ENCODE measurements around the gene CIBAR2. TPM values are rescaled to one million over a fixed set of nuclear protein-coding genes. Genes with fewer than 3 reads are reported as not detected.

CIBAR2 gene
- total and polyA plus RNA-seq, 10 of the 15 experiments (the other 5 are each of a cell fraction or from before 2014, with no cell fraction given) = 0.05 to 0.16 (median 0.07) TPM; not detected in 7

GRCh38 chr16:85144026-85144915 lies 32.0 kb upstream of the CIBAR2 start (continued):
- TF ChIP-seq, protein P1, sequence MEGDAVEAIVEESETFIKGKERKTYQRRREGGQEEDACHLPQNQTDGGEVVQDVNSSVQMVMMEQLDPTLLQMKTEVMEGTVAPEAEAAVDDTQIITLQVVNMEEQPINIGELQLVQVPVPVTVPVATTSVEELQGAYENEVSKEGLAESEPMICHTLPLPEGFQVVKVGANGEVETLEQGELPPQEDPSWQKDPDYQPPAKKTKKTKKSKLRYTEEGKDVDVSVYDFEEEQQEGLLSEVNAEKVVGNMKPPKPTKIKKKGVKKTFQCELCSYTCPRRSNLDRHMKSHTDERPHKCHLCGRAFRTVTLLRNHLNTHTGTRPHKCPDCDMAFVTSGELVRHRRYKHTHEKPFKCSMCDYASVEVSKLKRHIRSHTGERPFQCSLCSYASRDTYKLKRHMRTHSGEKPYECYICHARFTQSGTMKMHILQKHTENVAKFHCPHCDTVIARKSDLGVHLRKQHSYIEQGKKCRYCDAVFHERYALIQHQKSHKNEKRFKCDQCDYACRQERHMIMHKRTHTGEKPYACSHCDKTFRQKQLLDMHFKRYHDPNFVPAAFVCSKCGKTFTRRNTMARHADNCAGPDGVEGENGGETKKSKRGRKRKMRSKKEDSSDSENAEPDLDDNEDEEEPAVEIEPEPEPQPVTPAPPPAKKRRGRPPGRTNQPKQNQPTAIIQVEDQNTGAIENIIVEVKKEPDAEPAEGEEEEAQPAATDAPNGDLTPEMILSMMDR (IDR thresholded peaks at IDR 0.05 in 2 of 3, conservative IDR thresholded peaks at IDR 0.05 in 1 of 3; ENCODE audit: control insufficient read depth in 2 of 3, extremely low read depth in 1 of 3, insufficient read depth in 1 of 3, low read depth in 3 of 3, low read length in 3 of 3) = no peak
- TF ChIP-seq BMI1 (IDR thresholded peaks at IDR 0.05; ENCODE audit: borderline replicate concordance) (no peak), NBN (IDR thresholded peaks at IDR 0.05) (no peak), SMC3 (IDR thresholded peaks at IDR 0.05; ENCODE audit: borderline replicate concordance, low read length) (no peak)

DNA sequence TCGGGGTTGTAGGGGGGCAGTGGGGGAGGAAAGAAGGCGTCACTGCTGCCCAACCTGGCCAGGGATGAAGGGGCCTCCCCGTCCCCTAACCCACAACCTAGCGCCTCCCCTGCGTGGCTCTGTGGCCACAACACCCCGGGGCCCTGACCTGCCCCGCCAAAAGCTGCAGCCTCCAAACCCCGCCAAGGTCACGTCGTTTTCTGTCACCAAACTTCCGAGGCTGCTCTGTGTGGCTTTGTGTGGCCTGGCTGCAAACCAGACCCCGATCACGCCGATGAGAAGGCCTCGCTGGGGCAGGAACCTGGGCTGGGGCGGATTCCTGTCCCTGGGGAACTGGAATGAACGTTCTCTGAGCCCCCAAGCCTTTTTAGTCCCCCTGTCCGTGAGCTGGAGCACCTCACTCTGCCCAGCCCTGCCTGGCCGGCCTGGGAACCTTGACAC lies 30.5 kb upstream of the CIBAR2 start:
- no peaks in the 10 kb centered on the region for H4K20me1 ChIP-seq (ENCODE audit: control insufficient read depth, insufficient read depth)
- TF ChIP-seq ESRRA (IDR thresholded peaks at IDR 0.05; ENCODE audit: low read length) = no peak
- TF ChIP-seq NR2F1 (conservative IDR thresholded peaks at IDR 0.05) = 0 out of 2 replicates have a peak, but pooled peaks have one; percentile 15
- no peak for TF ChIP-seq TCF12 (IDR thresholded peaks at IDR 0.05; ENCODE audit: low read depth, low read length)
- WGBS (ENCODE audit: insufficient coverage, insufficient replicate concordance, low lambda C conversion rate, missing lambda C conversion rate) = 18% methylated on average over 18 of the region's 19 CpGs
- H3K9ac ChIP-seq (ENCODE audit: control insufficient read depth, insufficient read depth, low read length) = no peak overlapping the region
- intact Hi-C loops (cut with micrococcal nuclease; ENCODE audit: unreplicated experiment) = no loop called here
- H3K27ac ChIP-seq (ENCODE audit: control insufficient read depth, insufficient read depth) = no peak overlapping the region
- no peak for FAIRE-seq
- no peaks in the 10 kb centered on the region for H3K9me3 ChIP-seq (replicated peaks; ENCODE audit: control insufficient read depth, insufficient read depth, low read length)
- in situ Hi-C loops (cut with MboI) = no loop called here
- H3K4me1 ChIP-seq (ENCODE audit: control insufficient read depth, insufficient read depth, low read length) = no peaks in the 10 kb centered on the region
- H3K79me2 ChIP-seq (ENCODE audit: control insufficient read depth, insufficient read depth, low read length) = no peaks in the 10 kb centered on the region
- ChIA-PET POLR2A (interaction anchor here (1.6 kb wide), 1 partner anchor 15 kb away, joined by 3 read pairs; no protein-coding TSS in a partner anchor), RAD21 (ENCODE audit: unreplicated experiment) (interaction anchor here (0.9 kb wide), 1 partner anchor 16 kb away, joined by 3 read pairs; no protein-coding TSS in a partner anchor), SMC1A (ENCODE audit: uncharacterized antibody, unreplicated experiment) (interaction anchor here (1.8 kb wide), 1 partner anchor 17 kb away, joined by 4 read pairs; no protein-coding TSS in a partner anchor), CTCF (interaction anchor here (0.8 to 1.0 kb wide), 2 partner anchors 9 to 15 kb away, joined by 3 read pairs; no protein-coding TSS in a partner anchor)
- H3K4me2 ChIP-seq (ENCODE audit: control insufficient read depth, insufficient read depth) = no peak overlapping the region
- H3K4me3 ChIP-seq = no peak overlapping the region
- ATAC-seq = no peak
- H3K36me3 ChIP-seq (ENCODE audit: control insufficient read depth in 2 of 2, insufficient read depth in 2 of 2, low read length in 1 of 2) = no peaks in the 10 kb centered on the region
- BruUV-seq (replicated peaks) = no TSS peak
- no peaks in the 10 kb centered on the region for H3K27me3 ChIP-seq (replicated peaks in 1 of 2; ENCODE audit: control insufficient read depth in 2 of 2, insufficient read depth in 2 of 2, low read length in 1 of 2)
- no peak for DNase-seq (ENCODE audit: low read depth, low spot score)
- H2AFZ ChIP-seq (ENCODE audit: control insufficient read depth, low read depth, low read length) = no peak overlapping the region
